Measurements from ENCODE around the gene LTBR. TPM values are rescaled to one million over a fixed set of nuclear protein-coding genes. Genes with fewer than 3 reads are reported as not detected.

The LTBR gene
- total and polyA plus RNA-seq, 2 donors (not counting 3 experiments of a cell fraction or from before 2014, with no cell fraction given), result 70.7 to 102 TPM

GRCh38 chr12:6440391-6440790 is 56.4 kb downstream of the LTBR start:
- H3K9ac ChIP-seq (replicated peaks; ENCODE audit: extremely low read depth, insufficient read depth, low read length), result no peak overlapping the region
- H3K4me3 ChIP-seq (replicated peaks in 1 of 3; ENCODE audit: insufficient read depth in 1 of 3, low read depth in 1 of 3, low read length in 3 of 3), result no peak overlapping the region
- dilution Hi-C loops (cut with MboI; ENCODE audit: extremely low pct_ligation_motif_present, low sequenced_read_pairs) (no loop called here), intact Hi-C loops (cut with micrococcal nuclease) (no loop called here)
- BruUV-seq (replicated peaks), result no TSS peak
- FAIRE-seq, result no peak
- H3K4me1 ChIP-seq (ENCODE audit: control insufficient read depth, extremely low read depth, insufficient read depth, low read length), result no peaks in the 10 kb centered on the region
- no peaks in the 10 kb centered on the region for H3K9me3 ChIP-seq (replicated peaks; ENCODE audit: control insufficient read depth, insufficient read depth, low read length)
- ChIA-PET CTCF (interaction anchor here (0.8 to 2.6 kb wide), 3 partner anchors 16 to 25 kb away, joined by 3 to 8 read pairs (median 8); no protein-coding TSS in a partner anchor), POLR2A (no interaction called here)
- no peaks in the 10 kb centered on the region for H4K20me1 ChIP-seq (replicated peaks; ENCODE audit: control insufficient read depth, extremely low read depth, insufficient read depth, low read length)
- no peaks in the 10 kb centered on the region for H3K9me1 ChIP-seq (replicated peaks; ENCODE audit: control insufficient read depth, extremely low read depth, insufficient read depth, low read length)
- DNase-seq (ENCODE audit: low read depth, low spot score), result no peak
- H3K27ac ChIP-seq (ENCODE audit: insufficient read depth, low read depth, low read length), result no peak overlapping the region
- TF ChIP-seq MAX (IDR thresholded peaks at IDR 0.05; ENCODE audit: insufficient read depth, insufficient read length) (no peak), MYC (IDR thresholded peaks at IDR 0.05; ENCODE audit: low read depth, low read length) (no peak), EZH2 (IDR thresholded peaks at IDR 0.05; ENCODE audit: borderline replicate concordance, low read depth, low read length, severe bottlenecking) (no peak), FOS (IDR thresholded peaks at IDR 0.05; ENCODE audit: borderline replicate concordance, insufficient read depth, low read length) (no peak), CTCF (IDR thresholded peaks at IDR 0.05; ENCODE audit: extremely low read depth in 1 of 2, insufficient read depth in 1 of 2, low read depth in 1 of 2, low read length in 2 of 2) (no peak), POLR2AphosphoS5 (IDR thresholded peaks at IDR 0.05; ENCODE audit: insufficient read depth, low read depth, low read length) (no peak)
- no peaks in the 10 kb centered on the region for H3K79me2 ChIP-seq (ENCODE audit: control insufficient read depth, insufficient read depth, low read length)
- no peak overlapping the region for H2AFZ ChIP-seq (ENCODE audit: low read depth, low read length)
- no peaks in the 10 kb centered on the region for H3K36me3 ChIP-seq (ENCODE audit: control insufficient read depth in 2 of 2, extremely low read depth in 1 of 2, insufficient read depth in 2 of 2, low read length in 2 of 2)
- H3K4me2 ChIP-seq (ENCODE audit: insufficient read depth, low read length), result no peak overlapping the region
- H3K27me3 ChIP-seq (ENCODE audit: control insufficient read depth in 2 of 2, insufficient read depth in 2 of 2, low read length in 2 of 2), result no peaks in the 10 kb centered on the region

Small RNAs within 50 kb of the gene (small RNA-seq; reads per million reads assigned to genes)
- not detected for gene RN7SL391P (ENCODE audit: insufficient read depth, insufficient read length, low read depth, low replicate concordance)

Other genes with a start within 250 kb of the LTBR start
- 379 and 504 TPM in 2 replicates for gene CD9, start 183.8 kb upstream of the LTBR start, total RNA-seq
- gene CD9, start 183.8 kb upstream of the LTBR start, polyA plus RNA-seq, result 943 and 1,225 TPM in 2 replicates
- 0.48 TPM in 1 of 2 replicates, not detected in the other for gene PLEKHG6, start 73.5 kb upstream of the LTBR start, total RNA-seq
- gene PLEKHG6, start 73.5 kb upstream of the LTBR start, polyA plus RNA-seq, result 0.11 and 0.12 TPM in 2 replicates
- gene TNFRSF1A, start 42.1 kb upstream of the LTBR start, total RNA-seq, result 84.0 and 98.2 TPM in 2 replicates
- gene TNFRSF1A, start 42.1 kb upstream of the LTBR start, polyA plus RNA-seq, result 86.5 and 92.9 TPM in 2 replicates
- gene SCNN1A, start 8.6 kb upstream of the LTBR start, total RNA-seq, result 0.18 TPM in 1 of 2 replicates, not detected in the other
- 0.12 and 0.14 TPM in 2 replicates for gene SCNN1A, start 8.6 kb upstream of the LTBR start, polyA plus RNA-seq
- gene CD27, start 60.8 kb downstream of the LTBR start, total RNA-seq, result not detected in 2 replicates
- gene CD27, start 60.8 kb downstream of the LTBR start, polyA plus RNA-seq, result not detected in 2 replicates
- gene TAPBPL, start 67.9 kb downstream of the LTBR start, total RNA-seq, result 9.9 and 11.7 TPM in 2 replicates
- 28.6 and 33.6 TPM in 2 replicates for gene TAPBPL, start 67.9 kb downstream of the LTBR start, polyA plus RNA-seq
- 6.6 and 7.0 TPM in 2 replicates for gene VAMP1, start 86.5 kb downstream of the LTBR start, total RNA-seq
- 9.0 and 9.9 TPM in 2 replicates for gene VAMP1, start 86.5 kb downstream of the LTBR start, polyA plus RNA-seq
- 267 and 273 TPM in 2 replicates for gene MRPL51, start 109.1 kb downstream of the LTBR start, total RNA-seq
- 84.5 and 147 TPM in 2 replicates for gene MRPL51, start 109.1 kb downstream of the LTBR start, polyA plus RNA-seq
- 77.3 and 90.1 TPM in 2 replicates for gene NCAPD2, start 109.9 kb downstream of the LTBR start, total RNA-seq
- 33.6 and 41.8 TPM in 2 replicates for gene NCAPD2, start 109.9 kb downstream of the LTBR start, polyA plus RNA-seq
- 4,245 and 4,648 TPM in 2 replicates for gene GAPDH, start 150.4 kb downstream of the LTBR start, total RNA-seq
- gene GAPDH, start 150.4 kb downstream of the LTBR start, polyA plus RNA-seq, result 8,748 and 10,370 TPM in 2 replicates
- gene IFFO1, start 171.9 kb downstream of the LTBR start, total RNA-seq, result 26.4 and 27.7 TPM in 2 replicates
- 41.0 and 41.2 TPM in 2 replicates for gene IFFO1, start 171.9 kb downstream of the LTBR start, polyA plus RNA-seq
- gene NOP2, start 184.1 kb downstream of the LTBR start, total RNA-seq, result 58.5 and 63.6 TPM in 2 replicates
- 17.8 and 26.3 TPM in 2 replicates for gene NOP2, start 184.1 kb downstream of the LTBR start, polyA plus RNA-seq
- gene CHD4, start 223.2 kb downstream of the LTBR start, total RNA-seq, result 192 and 216 TPM in 2 replicates
- 119 and 127 TPM in 2 replicates for gene CHD4, start 223.2 kb downstream of the LTBR start, polyA plus RNA-seq

Measured in endothelial cell of umbilical vein (primary cell).